ENCODE data around the gene NLGN2.

Gene NLGN2

GRCh38 chr17:7383371-7383741 lies 24.3 kb upstream of the NLGN2 start:
- no peak for TF ChIP-seq ZNF274 (IDR thresholded peaks at IDR 0.05; ENCODE audit: low read depth, low read length)
- TF ChIP-seq YY1 (IDR thresholded peaks at IDR 0.05; ENCODE audit: insufficient read depth, insufficient read length): no peak
- TF ChIP-seq SUZ12 (IDR thresholded peaks at IDR 0.05; ENCODE audit: extremely low read depth, insufficient read depth, insufficient read length): no peak
- peak overlapping the region; percentile 57 for H3K9ac ChIP-seq (ENCODE audit: insufficient read length, low read depth)
- DNase-seq (ENCODE audit: low read depth, low spot score): no peak
- H3K9me3 ChIP-seq (ENCODE audit: insufficient read depth, low read length): peaks cover 5% of the 10 kb centered on the region; the same call in 1 of the 2 replicates
- H3K4me3 ChIP-seq (ENCODE audit: insufficient read length, low read depth): no peak overlapping the region
- peaks cover 14% of the 10 kb centered on the region for H3K36me3 ChIP-seq (ENCODE audit: insufficient read depth, insufficient read length, low read length)
- peaks cover 22% of the 10 kb centered on the region for H3K4me1 ChIP-seq (ENCODE audit: insufficient read depth, insufficient read length)
- peaks cover 45% of the 10 kb centered on the region for H3K27me3 ChIP-seq (ENCODE audit: insufficient read depth, insufficient read length)

GRCh38 chr17:7383742-7384488 lies 23.7 kb upstream of the NLGN2 start:
- Histone ChIP-seq H3K4me1 (ENCODE audit: insufficient read depth, insufficient read length) (peaks cover 22% of the 10 kb centered on the region), H3K9me3 (ENCODE audit: insufficient read depth, low read length) (peaks cover 5% of the 10 kb centered on the region; the same call in 1 of the 2 replicates), H3K36me3 (ENCODE audit: insufficient read depth, insufficient read length, low read length) (peaks cover 19% of the 10 kb centered on the region), H3K27me3 (ENCODE audit: insufficient read depth, insufficient read length) (peaks cover 45% of the 10 kb centered on the region), H3K4me3 (ENCODE audit: insufficient read length, low read depth) (peak overlapping the region; percentile 26), H3K9ac (ENCODE audit: insufficient read length, low read depth) (peak overlapping the region; percentile 77)
- TF ChIP-seq YY1 (IDR thresholded peaks at IDR 0.05; ENCODE audit: insufficient read depth, insufficient read length) (no peak), ZNF274 (IDR thresholded peaks at IDR 0.05; ENCODE audit: low read depth, low read length) (no peak), SUZ12 (IDR thresholded peaks at IDR 0.05; ENCODE audit: extremely low read depth, insufficient read depth, insufficient read length) (no peak)
- DNase-seq (ENCODE audit: low read depth, low spot score): no peak

- Histone ChIP-seq H3K27me3 (ENCODE audit: insufficient read depth, insufficient read length) (peaks cover 40% of the 10 kb centered on the region), H3K9me3 (ENCODE audit: insufficient read depth, low read length) (no peaks in the 10 kb centered on the region), H3K9ac (ENCODE audit: insufficient read length, low read depth) (peak overlapping the region; percentile 77), H3K4me3 (ENCODE audit: insufficient read length, low read depth) (peak overlapping the region; percentile 26), H3K36me3 (ENCODE audit: insufficient read depth, insufficient read length, low read length) (peaks cover 26% of the 10 kb centered on the region), H3K4me1 (ENCODE audit: insufficient read depth, insufficient read length) (peaks cover 22% of the 10 kb centered on the region)
- no peak for DNase-seq (ENCODE audit: low read depth, low spot score)
- no peak for TF ChIP-seq ZNF274 (IDR thresholded peaks at IDR 0.05; ENCODE audit: low read depth, low read length)
- TF ChIP-seq YY1 (IDR thresholded peaks at IDR 0.05; ENCODE audit: insufficient read depth, insufficient read length): no peak
- no peak for TF ChIP-seq SUZ12 (IDR thresholded peaks at IDR 0.05; ENCODE audit: extremely low read depth, insufficient read depth, insufficient read length)
Measured at GRCh38 chr17:7384489-7385081, 23.1 kb upstream of the NLGN2 start.

- Histone ChIP-seq H3K36me3 (ENCODE audit: insufficient read depth, insufficient read length, low read length) (peaks cover 57% of the 10 kb centered on the region), H3K27me3 (ENCODE audit: insufficient read depth, insufficient read length) (peaks cover under 1% of the 10 kb centered on the region), H3K4me3 (ENCODE audit: insufficient read length, low read depth) (no peak overlapping the region), H3K9me3 (ENCODE audit: insufficient read depth, low read length) (no peaks in the 10 kb centered on the region), H3K9ac (ENCODE audit: insufficient read length, low read depth) (no peak overlapping the region), H3K4me1 (ENCODE audit: insufficient read depth, insufficient read length) (peaks cover 13% of the 10 kb centered on the region)
- DNase-seq (ENCODE audit: low read depth, low spot score): no peak
- TF ChIP-seq ZNF274 (IDR thresholded peaks at IDR 0.05; ENCODE audit: low read depth, low read length) (no peak), SUZ12 (IDR thresholded peaks at IDR 0.05; ENCODE audit: extremely low read depth, insufficient read depth, insufficient read length) (no peak), YY1 (IDR thresholded peaks at IDR 0.05; ENCODE audit: insufficient read depth, insufficient read length) (no peak)
Measured at GRCh38 chr17:7388856-7389255, 18.8 kb upstream of the NLGN2 start.

- H3K27me3 ChIP-seq (ENCODE audit: insufficient read depth, insufficient read length): no peaks in the 10 kb centered on the region
- DNase-seq (ENCODE audit: low read depth, low spot score): no peak
- peaks cover 9% of the 10 kb centered on the region for H3K4me1 ChIP-seq (ENCODE audit: insufficient read depth, insufficient read length)
- H3K4me3 ChIP-seq (ENCODE audit: insufficient read length, low read depth): no peak overlapping the region
- H3K9ac ChIP-seq (ENCODE audit: insufficient read length, low read depth): no peak overlapping the region
- H3K9me3 ChIP-seq (ENCODE audit: insufficient read depth, low read length): no peaks in the 10 kb centered on the region
- H3K36me3 ChIP-seq (ENCODE audit: insufficient read depth, insufficient read length, low read length): peaks cover 57% of the 10 kb centered on the region
- no peak for TF ChIP-seq SUZ12 (IDR thresholded peaks at IDR 0.05; ENCODE audit: extremely low read depth, insufficient read depth, insufficient read length)
- no peak for TF ChIP-seq YY1 (IDR thresholded peaks at IDR 0.05; ENCODE audit: insufficient read depth, insufficient read length)
- no peak for TF ChIP-seq ZNF274 (IDR thresholded peaks at IDR 0.05; ENCODE audit: low read depth, low read length)
Measured at GRCh38 chr17:7389924-7390910, 17.4 kb upstream of the NLGN2 start.

- TF ChIP-seq ZNF274 (IDR thresholded peaks at IDR 0.05; ENCODE audit: low read depth, low read length) (no peak), SUZ12 (IDR thresholded peaks at IDR 0.05; ENCODE audit: extremely low read depth, insufficient read depth, insufficient read length) (no peak), YY1 (IDR thresholded peaks at IDR 0.05; ENCODE audit: insufficient read depth, insufficient read length) (no peak)
Measured at GRCh38 chr17:7391307-7391706, 16.3 kb upstream of the NLGN2 start.

More at GRCh38 chr17:7391307-7391706, 16.3 kb upstream of the NLGN2 start:
- H3K4me1 ChIP-seq (ENCODE audit: insufficient read depth, insufficient read length): peaks cover 9% of the 10 kb centered on the region
- peaks cover 57% of the 10 kb centered on the region for H3K36me3 ChIP-seq (ENCODE audit: insufficient read depth, insufficient read length, low read length)
- no peak for DNase-seq (ENCODE audit: low read depth, low spot score)
- H3K27me3 ChIP-seq (ENCODE audit: insufficient read depth, insufficient read length): no peaks in the 10 kb centered on the region
- H3K4me3 ChIP-seq (ENCODE audit: insufficient read length, low read depth): no peak overlapping the region
- no peaks in the 10 kb centered on the region for H3K9me3 ChIP-seq (ENCODE audit: insufficient read depth, low read length)
- H3K9ac ChIP-seq (ENCODE audit: insufficient read length, low read depth): no peak overlapping the region
